GM19438 (cell line): Measurements from ENCODE around the gene B2M.
"Not testable (repeated sequence)": the region's sequence is repeated elsewhere in the genome, so short reads cannot be mapped to it uniquely, and the experiment has no call there.

Experiments
- ATAC-seq: cut with Tn5 transposase; IDR thresholded peaks from one replicate; pipeline ENCODE4 v1.9.1; 2021; ENCODE audit warnings: low read depth; ENCODE audit not compliant: unreplicated experiment

B2M gene

GRCh38 chr15:44711096-44711742 is at the start of gene B2M, which contains the start of gene PATL2:
Gene B2M (plus strand): TSS chr15:44711517. CDS start chr15:44711547, 30 bp downstream.
Gene PATL2 (minus strand): TSS chr15:44711323. CDS start chr15:44676490, 34,833 bp downstream.
- ATAC-seq, result peak; percentile 75

- no peak for ATAC-seq
Measured at GRCh38 chr15:44661576-44661975, 49.7 kb upstream of the B2M start.

GRCh38 chr15:44662478-44663409 is 48.6 kb upstream of the B2M start:
- peak; percentile 48 for ATAC-seq

- peak; percentile 73 for ATAC-seq
Measured at GRCh38 chr15:44663410-44664308, 47.7 kb upstream of the B2M start, which contains the start of gene SPG11. Gene SPG11 (minus strand): TSS chr15:44663662. CDS start chr15:44663647, 15 bp downstream.

- ATAC-seq, result no peak
Measured at GRCh38 chr15:44666210-44667038, 44.9 kb upstream of the B2M start.

GRCh38 chr15:44667039-44667360 is 44.3 kb upstream of the B2M start:
- ATAC-seq, result no peak

- ATAC-seq, result no peak
Measured at GRCh38 chr15:44668921-44669320, 42.4 kb upstream of the B2M start.

GRCh38 chr15:44670087-44670950 is 41.0 kb upstream of the B2M start:
- no peak for ATAC-seq

GRCh38 chr15:44673639-44674038 is 37.7 kb upstream of the B2M start:
- ATAC-seq, result no peak

GRCh38 chr15:44675911-44676310 is 35.4 kb upstream of the B2M start:
- no peak for ATAC-seq

- no peak for ATAC-seq
Measured at GRCh38 chr15:44676676-44677075, 34.6 kb upstream of the B2M start.

GRCh38 chr15:44682211-44682610 is 29.1 kb upstream of the B2M start:
- no peak for ATAC-seq

- not testable (repeated sequence) for ATAC-seq
Measured at GRCh38 chr15:44682809-44683682, 28.3 kb upstream of the B2M start.

- ATAC-seq, result not testable (repeated sequence)
Measured at GRCh38 chr15:44689318-44689717, 22.0 kb upstream of the B2M start.

- not testable (repeated sequence) for ATAC-seq
Measured at GRCh38 chr15:44690245-44690644, 21.1 kb upstream of the B2M start.

- ATAC-seq, result no peak
Measured at GRCh38 chr15:44692659-44693058, 18.7 kb upstream of the B2M start.

- ATAC-seq, result no peak
Measured at GRCh38 chr15:44694416-44694815, 16.9 kb upstream of the B2M start.

GRCh38 chr15:44695294-44695693 is 16.0 kb upstream of the B2M start:
- no peak for ATAC-seq
